Left ventricle myocardium superior (tissue), 1 donor: Measurements from ENCODE around the gene SCAP. TPM values are rescaled to one million over a fixed set of nuclear protein-coding genes. Genes with fewer than 3 reads are reported as not detected.
A peak's percentile ranks its signal among the peaks of the same experiment; 100 is the strongest.

Source experiments
- ATAC-seq: fragments of 200-7000 bp; cut with Tn5 transposase; one replicate; pipeline ENCODE4 v1.9.1; 2020; ENCODE audit warnings: mild to moderate bottlenecking, moderate library complexity
- DNase-seq: peaks from one replicate; pipeline ENCODE4 v3.0.0-alpha.2; 2020
- intact Hi-C: fragments of 100-400 bp; cut with micrococcal nuclease; formaldehyde crosslinking; loops from one replicate; pipeline ENCODE4 v1.11.0; 2022
- total RNA-seq: library from RNA; stranded (reverse); fragmentation: NEBNext Ultra II Directional; extraction: Animal tissue kit (Norgen Biotek cat#: 25700); gene quantifications from one replicate; pipeline ENCODE4 v1.2.1, GENCODE V29; 2021
- donor health status: DM: no; HTN: yes; CAD: no; lungs with severe emphysema.

Gene SCAP
- total RNA-seq, 1 donor from 2014 or later = 53.0 TPM

- DNase-seq = no peak
- intact Hi-C loops = no loop called here
- no peak for ATAC-seq
Observed at GRCh38 chr3:47408839-47409229, 66.9 kb downstream of the SCAP start.

- no peak for DNase-seq
- no peak for ATAC-seq
- intact Hi-C loops = no loop called here
Observed at GRCh38 chr3:47407896-47408838, 67.6 kb downstream of the SCAP start.

- intact Hi-C loops = no loop called here
- no peak for DNase-seq
- no peak for ATAC-seq
Observed at GRCh38 chr3:47407237-47407636, 68.5 kb downstream of the SCAP start.

GRCh38 chr3:47406762-47407149, 69.0 kb downstream of the SCAP start:
- intact Hi-C loops = no loop called here
- ATAC-seq (no peak), DNase-seq (no peak)

GRCh38 chr3:47405820-47406761, 69.7 kb downstream of the SCAP start:
- ATAC-seq (no peak), DNase-seq (no peak)
- intact Hi-C loops = no loop called here

- peak; percentile 72 for DNase-seq
- intact Hi-C loops = no loop called here
- ATAC-seq = peak; percentile 77
Observed at GRCh38 chr3:47404955-47405790, 70.6 kb downstream of the SCAP start.

GRCh38 chr3:47404431-47404876, 71.3 kb downstream of the SCAP start:
- intact Hi-C loops = no loop called here
- no peak for DNase-seq
- no peak for ATAC-seq

- no peak for DNase-seq
- ATAC-seq = no peak
- intact Hi-C loops = no loop called here
Observed at GRCh38 chr3:47399531-47400270, 76.0 kb downstream of the SCAP start.

GRCh38 chr3:47399016-47399415, 76.7 kb downstream of the SCAP start:
- no peak for ATAC-seq
- intact Hi-C loops = no loop called here
- no peak for DNase-seq

- no peak for DNase-seq
- no peak for ATAC-seq
- intact Hi-C loops = no loop called here
Observed at GRCh38 chr3:47398228-47398627, 77.5 kb downstream of the SCAP start.

- ATAC-seq = peak; percentile 55
- no peak for DNase-seq
- intact Hi-C loops = no loop called here
Observed at GRCh38 chr3:47394881-47395280, 80.9 kb downstream of the SCAP start.

- intact Hi-C loops = no loop called here
- DNase-seq (no peak), ATAC-seq (peak; percentile 55)
Observed at GRCh38 chr3:47394140-47394870, 81.4 kb downstream of the SCAP start.

GRCh38 chr3:47392933-47393332, 82.8 kb downstream of the SCAP start:
- DNase-seq = no peak
- no peak for ATAC-seq
- intact Hi-C loops = no loop called here

- no peak for ATAC-seq
- intact Hi-C loops = no loop called here
- DNase-seq = no peak
Observed at GRCh38 chr3:47385796-47386195, 89.9 kb downstream of the SCAP start.

- intact Hi-C loops = no loop called here
- ATAC-seq (no peak), DNase-seq (no peak)
Observed at GRCh38 chr3:47385007-47385406, 90.7 kb downstream of the SCAP start.

GRCh38 chr3:47384425-47384824, 91.3 kb downstream of the SCAP start:
- ATAC-seq (no peak), DNase-seq (no peak)
- intact Hi-C loops = no loop called here

- DNase-seq (peak; percentile 90), ATAC-seq (peak; percentile 83)
- intact Hi-C loops = no loop called here
Observed at GRCh38 chr3:47381317-47382157, 94.2 kb downstream of the SCAP start.
